22Rv1 (cell line): ENCODE measurements around the gene TCF4.

Source experiments
- H3K27ac ChIP-seq: fragments of 450-650 bp; 2 replicates; pipeline ENCODE4 v1.5.1; 2017
- CTCF ChIP-seq: fragments of 450-650 bp; IDR thresholded peaks from 2 replicates; pipeline ENCODE4 v1.5.1; 2017; ENCODE audit warnings: mild to moderate bottlenecking
- ZFX ChIP-seq: fragments of 450-650 bp; IDR thresholded peaks from 2 replicates; pipeline ENCODE4 v1.6.1; 2017; ENCODE audit warnings: antibody characterized with exemption, borderline replicate concordance

The TCF4 gene

DNA sequence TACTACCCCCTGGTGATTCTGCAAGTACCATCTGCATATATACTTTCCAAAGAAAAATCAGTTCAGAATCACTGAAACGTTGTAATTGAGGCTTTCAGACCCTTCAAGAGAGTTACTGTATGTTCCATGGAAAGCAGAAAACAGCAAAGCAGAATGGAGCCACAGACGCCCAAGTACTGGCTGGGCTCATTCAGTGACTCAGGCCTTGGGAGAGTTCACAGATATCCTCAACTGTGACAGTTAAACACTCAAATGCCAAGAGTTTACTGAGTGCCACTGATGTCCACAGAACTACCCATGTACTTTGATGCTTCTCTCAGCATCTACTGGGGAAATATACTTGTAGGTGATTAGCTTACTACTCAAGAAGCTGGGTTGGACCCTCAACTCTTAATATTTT, 303.4 kb downstream of the TCF4 start:
- no peak overlapping the region for H3K27ac ChIP-seq
- TF ChIP-seq ZFX: no peak
- no peak for TF ChIP-seq CTCF

- no peak overlapping the region for H3K27ac ChIP-seq
- TF ChIP-seq CTCF (no peak), ZFX (no peak)
Observed at GRCh38 chr18:55283309-55283708, 304.7 kb downstream of the TCF4 start.

DNA sequence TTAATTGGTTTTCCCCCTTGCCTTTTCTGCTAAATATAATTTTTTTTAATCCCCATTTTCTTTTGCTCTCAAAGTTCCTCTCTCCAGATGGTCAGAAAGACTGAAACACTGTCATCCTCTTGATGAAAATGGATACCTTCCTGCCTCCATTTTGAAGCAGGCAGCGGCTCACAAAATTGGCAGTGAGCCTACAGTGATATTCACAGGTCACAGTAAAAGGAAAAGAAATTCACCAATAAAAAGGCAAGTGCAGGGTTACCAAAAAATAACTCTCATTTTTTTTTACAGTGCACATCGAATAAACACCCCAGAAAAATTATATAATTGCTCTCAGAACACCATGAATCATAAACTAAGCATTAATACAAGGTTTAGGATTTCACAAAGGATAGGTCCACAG, 307.5 kb downstream of the TCF4 start:
- no peak for TF ChIP-seq CTCF
- no peak for TF ChIP-seq ZFX
- H3K27ac ChIP-seq: no peak overlapping the region

DNA sequence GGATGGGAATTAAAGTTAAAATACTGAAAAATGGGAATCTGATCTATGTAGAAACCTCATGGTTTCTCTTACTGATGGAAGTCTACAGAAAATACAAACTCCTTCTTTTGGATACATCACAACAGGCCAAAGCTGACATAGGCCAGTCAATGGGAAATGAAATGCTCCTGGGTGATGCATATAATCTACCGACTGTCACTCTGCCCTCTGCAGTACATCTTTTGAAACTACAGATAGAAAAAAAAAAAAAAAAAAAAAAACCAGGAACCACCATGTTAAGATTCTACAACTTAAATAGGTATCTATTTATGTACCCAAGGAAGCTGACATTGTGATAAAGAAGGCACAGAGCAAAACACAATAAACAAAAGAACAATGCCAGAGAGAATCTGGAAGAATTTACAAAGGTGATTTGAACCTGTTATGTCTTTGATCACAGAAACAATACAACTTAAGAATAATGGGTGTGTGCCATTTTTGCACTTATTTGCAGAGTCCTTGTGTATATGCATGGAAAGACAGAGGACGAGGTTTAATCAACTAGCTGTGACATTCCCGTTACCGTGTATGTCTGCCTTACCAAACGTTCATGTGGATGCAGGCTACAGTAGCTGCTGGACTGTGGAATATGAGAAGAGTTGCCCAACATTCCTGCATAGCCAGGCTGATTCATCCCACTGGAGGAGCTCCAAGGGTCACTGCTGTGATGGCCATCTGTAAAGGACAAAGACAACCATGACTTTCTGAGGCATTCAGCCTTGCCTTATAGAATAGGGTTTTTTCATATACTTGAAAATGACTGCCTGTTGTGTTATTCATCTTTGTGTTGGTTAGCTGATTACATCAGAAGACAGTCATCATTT, 312.7 kb downstream of the TCF4 start:
- no peak for TF ChIP-seq ZFX
- TF ChIP-seq CTCF: peak; percentile 71
- no peak overlapping the region for H3K27ac ChIP-seq

GRCh38 chr18:55272510-55273243, 315.3 kb downstream of the TCF4 start:
- H3K27ac ChIP-seq: no peak overlapping the region
- TF ChIP-seq ZFX (no peak), CTCF (no peak)

GRCh38 chr18:55269622-55270021, 318.4 kb downstream of the TCF4 start:
- H3K27ac ChIP-seq: no peak overlapping the region
- no peak for TF ChIP-seq CTCF
- no peak for TF ChIP-seq ZFX
